OCI-LY7 (cell line): Measurements from ENCODE around the gene ZPBP. TPM values are rescaled to one million over a fixed set of nuclear protein-coding genes. Genes with fewer than 3 reads are reported as not detected.

Experiments used
- BruUV-seq: library from RNA; stranded (reverse); fragments of 400-500 nt; replicated peaks from 2 replicates; lab custom pipeline; 2021; lab: Mats Ljungman, UMichigan
- CTCF ChIA-PET: fragments of 300-600 bp; sonication (Branson Sonifier 250); formaldehyde crosslinking; loops from one replicate; lab custom pipeline; 2022; ENCODE audit warnings: antibody characterized with exemption; ENCODE audit not compliant: unreplicated experiment; lab: Charles Lee
- POLR2A ChIA-PET: fragments of 300-600 bp; sonication (Branson Sonifier 250); formaldehyde crosslinking; loops from one replicate; lab custom pipeline; 2022; ENCODE audit warnings: antibody characterized with exemption; lab: Charles Lee
- DNase-seq: peaks from one replicate; pipeline ENCODE4 v3.0.0-alpha.2; 2015; ENCODE audit warnings: low spot score
- H2AFZ ChIP-seq: fragments of 200-600 bp; sonication (generic), shearing (Covaris generic); 2 replicates; pipeline ENCODE4 v1.6.1; 2014; ENCODE audit warnings: mild to moderate bottlenecking, antibody characterized with exemption, low read length, moderate library complexity
- H3K27ac ChIP-seq: fragments of 200-600 bp; sonication (generic); 2 replicates; pipeline ENCODE4 v1.5.1; 2014; ENCODE audit warnings: mixed run types, low read depth, mild to moderate bottlenecking, moderate library complexity, low read length, inconsistent platforms; ENCODE audit not compliant: poor library complexity, severe bottlenecking
- H3K36me3 ChIP-seq: fragments of 200-600 bp; sonication (generic); 2 replicates; pipeline ENCODE4 v1.6.1; 2014; ENCODE audit warnings: mild to moderate bottlenecking, antibody characterized with exemption, low read length, moderate library complexity, mixed read lengths; ENCODE audit not compliant: insufficient read depth
- H3K4me1 ChIP-seq: fragments of 200-600 bp; sonication (generic); 2 replicates; pipeline ENCODE4 v1.5.1; 2014; ENCODE audit warnings: mild to moderate bottlenecking, low read length; ENCODE audit not compliant: insufficient read depth, poor library complexity, severe bottlenecking
- H3K4me2 ChIP-seq: fragments of 200-600 bp; sonication (generic); 2 replicates; pipeline ENCODE4 v1.6.1; 2014; ENCODE audit warnings: mild to moderate bottlenecking, low read length
- H3K4me3 ChIP-seq: fragments of 200-600 bp; sonication (generic); 2 replicates; pipeline ENCODE4 v1.5.1; 2014; ENCODE audit warnings: mild to moderate bottlenecking, low read depth, low read length; ENCODE audit not compliant: poor library complexity, severe bottlenecking
- H3K79me2 ChIP-seq: fragments of 200-600 bp; sonication (generic); 2 replicates; pipeline ENCODE4 v1.6.1; 2016; ENCODE audit warnings: low read depth, mild to moderate bottlenecking, low read length, moderate library complexity, mixed read lengths; ENCODE audit not compliant: insufficient read depth
- H3K9me2 ChIP-seq: fragments of 200-600 bp; sonication (generic); 2 replicates; pipeline ENCODE4 v1.6.1; 2016; ENCODE audit warnings: mild to moderate bottlenecking, low read length, mixed read lengths; ENCODE audit not compliant: insufficient read depth
- H3K9me3 ChIP-seq: fragments of 200-600 bp; sonication (generic); 2 replicates; pipeline ENCODE4 v1.6.1; 2014; ENCODE audit warnings: mild to moderate bottlenecking, mixed run types, low read length, mixed read lengths
- H4K20me1 ChIP-seq: fragments of 200-600 bp; sonication (generic); 2 replicates; pipeline ENCODE4 v1.6.1; 2014; ENCODE audit warnings: mild to moderate bottlenecking, antibody characterized with exemption, low read length, moderate library complexity, mixed read lengths; ENCODE audit not compliant: insufficient read depth
- CTCF ChIP-seq: fragments of 200-600 bp; sonication (generic); conservative IDR thresholded peaks from 2 replicates; pipeline ENCODE4 v1.5.1; 2014; ENCODE audit warnings: mild to moderate bottlenecking, antibody characterized with exemption, low read length, moderate library complexity, mixed read lengths
- EZH2phosphoT487 ChIP-seq: fragments of 200-600 bp; sonication (generic); IDR thresholded peaks from 2 replicates; pipeline ENCODE4 v1.6.1; 2018; ENCODE audit warnings: low read depth, borderline replicate concordance, mild to moderate bottlenecking, mixed run types, antibody characterized with exemption, low read length, moderate library complexity, mixed read lengths
- intact Hi-C: fragments of 100-400 bp; cut with micrococcal nuclease; formaldehyde crosslinking; loops from one replicate; pipeline ENCODE4 v1.10.0; 2022; ENCODE audit not compliant: unreplicated experiment
- total RNA-seq, 2 experiments: library from RNA; depleted of rRNA in 1 of 2; stranded (reverse); fragments of >200 nt in 1 of 2; shearing (Covaris generic) in 1 of 2; gene quantifications; 2 replicates each; pipeline ENCODE4 v1.2.3, GENCODE V29; 2014 to 2022

The ZPBP gene
- total RNA-seq, 2 experiments from 2014 or later: not detected

GRCh38 chr7:50069613-50070012, 23.4 kb downstream of the ZPBP start:
- no peaks in the 10 kb centered on the region for H4K20me1 ChIP-seq
- no peaks in the 10 kb centered on the region for H3K4me1 ChIP-seq
- peak overlapping the region; percentile 33 for H3K4me2 ChIP-seq
- H3K79me2 ChIP-seq: no peaks in the 10 kb centered on the region
- no peaks in the 10 kb centered on the region for H3K9me2 ChIP-seq
- H3K9me3 ChIP-seq: no peaks in the 10 kb centered on the region
- no peak overlapping the region for H2AFZ ChIP-seq
- CTCF ChIA-PET: no interaction called here
- TF ChIP-seq CTCF (no peak), EZH2phosphoT487 (no peak)
- no peak for DNase-seq
- H3K4me3 ChIP-seq: no peak overlapping the region
- intact Hi-C loops: no loop called here
- no peaks in the 10 kb centered on the region for H3K36me3 ChIP-seq
- H3K27ac ChIP-seq: no peak overlapping the region
- no TSS peak for BruUV-seq
- POLR2A ChIA-PET: interaction anchor here (0.6 kb wide), 1 partner anchor 1714 kb away, joined by 3 read pairs; no protein-coding TSS in a partner anchor

- peak overlapping the region; percentile 33 for H3K4me2 ChIP-seq
- intact Hi-C loops: no loop called here
- no peaks in the 10 kb centered on the region for H4K20me1 ChIP-seq
- peak overlapping the region; percentile 17 for H3K4me3 ChIP-seq
- no peaks in the 10 kb centered on the region for H3K9me3 ChIP-seq
- TF ChIP-seq EZH2phosphoT487: no peak
- TF ChIP-seq CTCF: no peak
- H3K9me2 ChIP-seq: no peaks in the 10 kb centered on the region
- ChIA-PET POLR2A (interaction anchor here (0.6 kb wide), 1 partner anchor 1715 kb away, joined by 3 read pairs; no protein-coding TSS in a partner anchor), CTCF (no interaction called here)
- H2AFZ ChIP-seq: peak overlapping the region; percentile 1; the same call in 1 of the 2 replicates
- no peaks in the 10 kb centered on the region for H3K79me2 ChIP-seq
- no peaks in the 10 kb centered on the region for H3K36me3 ChIP-seq
- no peaks in the 10 kb centered on the region for H3K4me1 ChIP-seq
- no TSS peak for BruUV-seq
- no peak overlapping the region for H3K27ac ChIP-seq
- DNase-seq: no peak
Observed at GRCh38 chr7:50068850-50069551, 24.0 kb downstream of the ZPBP start.

- Histone ChIP-seq H4K20me1 (no peaks in the 10 kb centered on the region), H3K4me1 (no peaks in the 10 kb centered on the region), H3K4me3 (no peak overlapping the region), H3K9me2 (no peaks in the 10 kb centered on the region), H3K27ac (no peak overlapping the region), H3K9me3 (no peaks in the 10 kb centered on the region), H3K79me2 (no peaks in the 10 kb centered on the region), H2AFZ (peak overlapping the region; percentile 1; the same call in 1 of the 2 replicates), H3K36me3 (no peaks in the 10 kb centered on the region), H3K4me2 (no peak overlapping the region)
- POLR2A ChIA-PET: interaction anchor here (0.6 kb wide), 2 partner anchors 36 to 313 kb away, joined by 3 to 4 read pairs; no protein-coding TSS in a partner anchor
- TF ChIP-seq EZH2phosphoT487 (no peak), CTCF (peak; percentile 46; the same call in 1 of the 2 replicates)
- no TSS peak for BruUV-seq
- DNase-seq: peak; percentile 16
- CTCF ChIA-PET: no interaction called here
- intact Hi-C loops: no loop called here
Observed at GRCh38 chr7:50068026-50068425, 25.0 kb downstream of the ZPBP start.
